ENCODE data around the gene CTIF. TPM values are rescaled to one million over a fixed set of nuclear protein-coding genes. Genes with fewer than 3 reads are reported as not detected.

Gene CTIF
- total and polyA plus RNA-seq, 7 experiments from 2014 or later = 1.3 to 11.2 (median 2.5) TPM; not detected in 2

DNA sequence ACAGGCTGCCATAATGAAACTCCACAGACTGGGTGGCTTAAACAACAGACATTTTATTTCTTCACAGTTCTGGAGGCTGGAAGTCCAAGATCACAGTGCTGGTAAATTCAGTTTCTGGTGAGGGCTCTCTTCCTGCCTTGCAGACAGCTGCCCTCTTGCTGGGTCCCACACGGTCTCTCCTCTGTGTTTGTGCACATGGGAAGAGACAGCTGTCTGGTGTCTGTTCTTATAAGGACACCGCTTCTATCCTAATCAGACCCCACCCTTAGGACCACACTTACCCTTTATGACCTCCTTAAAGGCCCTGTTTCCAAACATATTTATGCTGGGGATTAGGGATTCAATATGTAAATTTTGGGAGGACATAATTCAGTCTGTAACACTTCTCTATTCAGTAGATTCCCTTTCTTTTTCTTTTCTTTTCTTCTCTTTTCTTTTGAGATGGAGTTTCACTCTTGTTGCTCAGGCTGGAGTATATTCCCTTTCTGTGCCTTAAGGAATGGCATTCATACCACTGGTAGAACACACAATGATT is 18.9 kb downstream of the CTIF start:
- no peak overlapping the region for H3K4me3 Mint-ChIP-seq
- ATAC-seq = no peak
- peaks cover 0 to 7% (median 0%) of the 10 kb centered on the region in 11 donors for H3K9me3 Mint-ChIP-seq
- DNase-seq = no peak
- H3K36me3 Mint-ChIP-seq = no peaks in the 10 kb centered on the region
- no peaks in the 10 kb centered on the region for H3K4me1 Mint-ChIP-seq
- Histone ChIP-seq H3K9me3 (ENCODE audit: control insufficient read depth in 2 of 3, low read length in 3 of 3) (no peaks in the 10 kb centered on the region), H3K4me3 (ENCODE audit: low read length) (no peak overlapping the region), H3K27me3 (ENCODE audit: control insufficient read depth in 2 of 2, insufficient read depth in 2 of 2, low read length in 2 of 2) (no peaks in the 10 kb centered on the region), H3K4me1 (ENCODE audit: control insufficient read depth in 2 of 2, insufficient read depth in 2 of 2, low read length in 2 of 2) (no peaks in the 10 kb centered on the region), H3K27ac (ENCODE audit: low read depth, low read length) (no peak overlapping the region), H3K36me3 (ENCODE audit: control insufficient read depth in 2 of 3, insufficient read depth in 3 of 3, low read length in 3 of 3) (no peaks in the 10 kb centered on the region)
- ChIA-PET CTCF (no interaction called here), POLR2A (no interaction called here)
- intact Hi-C loops (cut with micrococcal nuclease) = no loop called here
- peaks cover 0 to 5% (median 0%) of the 10 kb centered on the region in 5 donors for H3K27me3 Mint-ChIP-seq
- no peak overlapping the region for H3K27ac Mint-ChIP-seq

- no peak overlapping the region for H3K4me3 Mint-ChIP-seq
- intact Hi-C loops (cut with micrococcal nuclease) = no loop called here
- peaks cover 0 to 5% (median 0%) of the 10 kb centered on the region in 5 donors for H3K27me3 Mint-ChIP-seq
- H3K36me3 Mint-ChIP-seq = no peaks in the 10 kb centered on the region
- Histone ChIP-seq H3K4me3 (ENCODE audit: low read length) (no peak overlapping the region), H3K36me3 (ENCODE audit: control insufficient read depth in 2 of 3, insufficient read depth in 3 of 3, low read length in 3 of 3) (no peaks in the 10 kb centered on the region), H3K27ac (ENCODE audit: low read depth, low read length) (no peak overlapping the region), H3K9me3 (ENCODE audit: control insufficient read depth in 2 of 3, low read length in 3 of 3) (no peaks in the 10 kb centered on the region), H3K27me3 (ENCODE audit: control insufficient read depth in 2 of 2, insufficient read depth in 2 of 2, low read length in 2 of 2) (no peaks in the 10 kb centered on the region), H3K4me1 (ENCODE audit: control insufficient read depth in 2 of 2, insufficient read depth in 2 of 2, low read length in 2 of 2) (no peaks in the 10 kb centered on the region)
- H3K4me1 Mint-ChIP-seq = no peaks in the 10 kb centered on the region
- H3K27ac Mint-ChIP-seq = no peak overlapping the region
- H3K9me3 Mint-ChIP-seq = peaks cover 0 to 7% (median 0%) of the 10 kb centered on the region in 11 donors
- ChIA-PET POLR2A (no interaction called here), CTCF (no interaction called here)
- DNase-seq (no peak), ATAC-seq (no peak)
These were observed 19.4 kb downstream of the CTIF start for GRCh38 chr18:48558248-48558647.

DNA sequence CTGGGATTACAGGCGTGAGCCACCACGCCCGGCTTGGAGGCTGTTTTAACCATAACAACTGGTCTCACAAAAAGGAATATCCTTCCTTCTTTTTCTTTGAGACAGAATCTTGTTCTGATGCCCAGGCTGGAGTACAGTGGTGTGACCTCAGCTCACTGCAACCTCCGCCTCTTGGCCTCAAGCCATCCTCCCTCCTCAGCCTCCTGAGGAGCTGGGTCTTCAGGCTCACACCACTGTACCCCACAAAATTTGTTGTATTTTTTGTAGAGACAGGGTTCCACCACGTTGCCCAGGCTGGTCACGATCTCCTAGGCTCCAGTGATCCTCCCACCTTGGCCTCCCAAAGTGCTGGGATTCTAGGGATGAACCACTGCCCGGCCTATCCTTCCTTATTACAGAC is 21.7 kb downstream of the CTIF start:
- Histone ChIP-seq H3K27me3 (ENCODE audit: control insufficient read depth in 2 of 2, insufficient read depth in 2 of 2, low read length in 2 of 2) (no peaks in the 10 kb centered on the region), H3K9me3 (ENCODE audit: control insufficient read depth in 2 of 3, low read length in 3 of 3) (no peaks in the 10 kb centered on the region), H3K4me3 (ENCODE audit: low read length) (no peak overlapping the region), H3K27ac (ENCODE audit: low read depth, low read length) (no peak overlapping the region), H3K36me3 (ENCODE audit: control insufficient read depth in 2 of 3, insufficient read depth in 3 of 3, low read length in 3 of 3) (no peaks in the 10 kb centered on the region), H3K4me1 (ENCODE audit: control insufficient read depth in 2 of 2, insufficient read depth in 2 of 2, low read length in 2 of 2) (no peaks in the 10 kb centered on the region)
- ATAC-seq (no peak), DNase-seq (no peak)
- Mint-ChIP-seq H3K27ac (no peak overlapping the region), H3K36me3 (no peaks in the 10 kb centered on the region), H3K4me3 (no peak overlapping the region), H3K27me3 (peaks cover 0 to 5% (median 0%) of the 10 kb centered on the region in 5 donors), H3K4me1 (peaks cover 0 to 4% (median 0%) of the 10 kb centered on the region in 7 donors), H3K9me3 (peaks cover 0 to 7% (median 0%) of the 10 kb centered on the region in 11 donors)
- ChIA-PET CTCF (no interaction called here), POLR2A (no interaction called here)
- intact Hi-C loops (cut with micrococcal nuclease) = no loop called here

DNA sequence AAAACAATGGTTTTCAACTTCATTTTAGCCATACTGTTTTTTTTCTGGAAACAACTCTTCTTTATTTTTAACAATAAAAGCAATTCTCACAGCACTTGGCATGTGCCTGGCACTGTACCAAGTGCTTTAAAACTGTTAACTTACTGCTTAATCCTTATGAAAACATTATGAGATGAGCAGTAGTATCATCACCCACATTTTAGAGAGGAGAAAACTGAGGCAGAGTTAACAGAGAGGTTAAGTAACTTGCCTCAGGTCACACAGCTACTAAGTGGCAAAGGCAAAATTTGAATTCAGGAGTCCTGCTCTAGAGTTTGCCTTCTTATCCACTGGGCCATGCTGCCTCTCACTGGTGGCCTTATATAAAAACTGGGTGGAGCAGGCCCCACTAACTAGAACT is 23.2 kb downstream of the CTIF start:
- intact Hi-C loops (cut with micrococcal nuclease) = no loop called here
- no peak overlapping the region for H3K27ac ChIP-seq (ENCODE audit: low read depth, low read length)
- DNase-seq = no peak
- no peaks in the 10 kb centered on the region for H3K4me1 ChIP-seq (ENCODE audit: control insufficient read depth in 2 of 2, insufficient read depth in 2 of 2, low read length in 2 of 2)
- H3K9me3 Mint-ChIP-seq = peaks cover 0 to 7% (median 0%) of the 10 kb centered on the region in 11 donors
- H3K27me3 Mint-ChIP-seq = peaks cover 0 to 5% (median 0%) of the 10 kb centered on the region in 5 donors
- H3K27me3 ChIP-seq (ENCODE audit: control insufficient read depth in 2 of 2, insufficient read depth in 2 of 2, low read length in 2 of 2) = no peaks in the 10 kb centered on the region
- peaks cover 0 to 4% (median 0%) of the 10 kb centered on the region in 7 donors for H3K4me1 Mint-ChIP-seq
- H3K36me3 ChIP-seq (ENCODE audit: control insufficient read depth in 2 of 3, insufficient read depth in 3 of 3, low read length in 3 of 3) = no peaks in the 10 kb centered on the region
- no peak overlapping the region for H3K27ac Mint-ChIP-seq
- POLR2A ChIA-PET = no interaction called here
- no peak overlapping the region for H3K4me3 Mint-ChIP-seq
- no peak for ATAC-seq
- H3K9me3 ChIP-seq (ENCODE audit: control insufficient read depth in 2 of 3, low read length in 3 of 3) = no peaks in the 10 kb centered on the region
- CTCF ChIA-PET = no interaction called here
- no peaks in the 10 kb centered on the region for H3K36me3 Mint-ChIP-seq
- no peak overlapping the region for H3K4me3 ChIP-seq (ENCODE audit: low read length)

DNA sequence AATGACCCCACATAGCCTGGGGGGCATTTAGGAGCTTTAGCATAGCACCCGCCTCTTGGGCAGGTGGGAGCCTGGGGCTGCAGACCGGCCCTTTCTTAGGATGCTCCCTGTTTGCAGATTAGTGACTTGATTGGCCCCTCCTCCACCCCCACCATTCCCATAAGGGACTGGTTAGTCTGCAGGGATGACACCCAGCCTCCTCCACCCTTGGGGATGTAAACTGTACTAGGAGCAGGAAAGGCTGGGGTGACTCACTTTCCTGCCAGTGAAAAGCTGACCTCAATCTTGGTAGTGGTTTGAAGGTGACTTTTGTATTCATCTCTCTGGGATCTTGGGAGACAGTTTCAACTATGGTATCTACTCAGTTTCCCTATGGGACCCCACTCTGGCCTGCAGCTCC is 24.2 kb downstream of the CTIF start:
- H3K4me3 ChIP-seq (ENCODE audit: low read length) = no peak overlapping the region
- Mint-ChIP-seq H3K27me3 (peaks cover 0 to 8% (median 5%) of the 10 kb centered on the region in 5 donors), H3K4me1 (peaks cover 0 to 4% (median 0%) of the 10 kb centered on the region in 7 donors), H3K36me3 (no peaks in the 10 kb centered on the region), H3K27ac (no peak overlapping the region), H3K4me3 (no peak overlapping the region), H3K9me3 (peaks cover 0 to 11% (median 1%) of the 10 kb centered on the region in 11 donors)
- no peaks in the 10 kb centered on the region for H3K9me3 ChIP-seq (ENCODE audit: control insufficient read depth in 2 of 3, low read length in 3 of 3)
- no peak overlapping the region for H3K27ac ChIP-seq (ENCODE audit: low read depth, low read length)
- ChIA-PET CTCF (no interaction called here), POLR2A (no interaction called here)
- ATAC-seq (no peak), DNase-seq (no peak)
- H3K36me3 ChIP-seq (ENCODE audit: control insufficient read depth in 2 of 3, insufficient read depth in 3 of 3, low read length in 3 of 3) = no peaks in the 10 kb centered on the region
- H3K4me1 ChIP-seq (ENCODE audit: control insufficient read depth in 2 of 2, insufficient read depth in 2 of 2, low read length in 2 of 2) = no peaks in the 10 kb centered on the region
- no peaks in the 10 kb centered on the region for H3K27me3 ChIP-seq (ENCODE audit: control insufficient read depth in 2 of 2, insufficient read depth in 2 of 2, low read length in 2 of 2)
- intact Hi-C loops (cut with micrococcal nuclease) = no loop called here

- intact Hi-C loops (cut with micrococcal nuclease) = no loop called here
- peaks cover 0 to 10% (median 5%) of the 10 kb centered on the region in 5 donors for H3K27me3 Mint-ChIP-seq
- H3K4me3 Mint-ChIP-seq = no peak overlapping the region
- ChIA-PET POLR2A (no interaction called here), CTCF (no interaction called here)
- H3K36me3 ChIP-seq (ENCODE audit: control insufficient read depth in 2 of 3, insufficient read depth in 3 of 3, low read length in 3 of 3) = no peaks in the 10 kb centered on the region
- ATAC-seq (no peak), DNase-seq (no peak)
- no peaks in the 10 kb centered on the region for H3K27me3 ChIP-seq (ENCODE audit: control insufficient read depth in 2 of 2, insufficient read depth in 2 of 2, low read length in 2 of 2)
- no peak overlapping the region for H3K27ac Mint-ChIP-seq
- no peaks in the 10 kb centered on the region for H3K36me3 Mint-ChIP-seq
- H3K4me3 ChIP-seq (ENCODE audit: low read length) = no peak overlapping the region
- H3K4me1 Mint-ChIP-seq = peaks cover 0 to 4% (median 0%) of the 10 kb centered on the region in 7 donors
- no peak overlapping the region for H3K27ac ChIP-seq (ENCODE audit: low read depth, low read length)
- H3K9me3 ChIP-seq (ENCODE audit: control insufficient read depth in 2 of 3, low read length in 3 of 3) = no peaks in the 10 kb centered on the region
- peaks cover 0 to 10% (median 2%) of the 10 kb centered on the region in 11 donors for H3K9me3 Mint-ChIP-seq
- H3K4me1 ChIP-seq (ENCODE audit: control insufficient read depth in 2 of 2, insufficient read depth in 2 of 2, low read length in 2 of 2) = no peaks in the 10 kb centered on the region
These were observed 25.3 kb downstream of the CTIF start for GRCh38 chr18:48564139-48564538.

- Histone ChIP-seq H3K4me1 (ENCODE audit: control insufficient read depth in 2 of 2, insufficient read depth in 2 of 2, low read length in 2 of 2) (no peaks in the 10 kb centered on the region), H3K4me3 (ENCODE audit: low read length) (no peak overlapping the region), H3K27ac (ENCODE audit: low read depth, low read length) (no peak overlapping the region), H3K36me3 (ENCODE audit: control insufficient read depth in 2 of 3, insufficient read depth in 3 of 3, low read length in 3 of 3) (no peaks in the 10 kb centered on the region), H3K27me3 (ENCODE audit: control insufficient read depth in 2 of 2, insufficient read depth in 2 of 2, low read length in 2 of 2) (no peaks in the 10 kb centered on the region), H3K9me3 (ENCODE audit: control insufficient read depth in 2 of 3, low read length in 3 of 3) (no peaks in the 10 kb centered on the region)
- no peak for DNase-seq
- Mint-ChIP-seq H3K27ac (no peak overlapping the region), H3K4me1 (peaks cover 0 to 4% (median 0%) of the 10 kb centered on the region in 7 donors), H3K9me3 (peaks cover 0 to 6% (median 0%) of the 10 kb centered on the region in 11 donors), H3K36me3 (no peaks in the 10 kb centered on the region), H3K27me3 (peaks cover 0 to 10% (median 0%) of the 10 kb centered on the region in 5 donors), H3K4me3 (no peak overlapping the region)
- POLR2A ChIA-PET = no interaction called here
- no peak for ATAC-seq
- intact Hi-C loops (cut with micrococcal nuclease) = no loop called here
- CTCF ChIA-PET = no interaction called here
These were observed 26.3 kb downstream of the CTIF start for GRCh38 chr18:48565105-48565504.

All from naive thymus-derived CD4-positive, alpha-beta T cell (primary cell).